B cell (primary cell): ENCODE measurements around the gene C16orf86. TPM values are rescaled to one million over a fixed set of nuclear protein-coding genes. Genes with fewer than 3 reads are reported as not detected.

ENCODE experiments used
- ATAC-seq: fragments of 200-7000 bp; cut with Tn5 transposase; one replicate; pipeline ENCODE4 v1.10.0; 2021; ENCODE audit warnings: low read depth, mild to moderate bottlenecking, moderate number of reproducible peaks, moderate library complexity
- CTCF ChIA-PET: fragments of 350-600 bp; sonication (Branson Sonifier 250); formaldehyde crosslinking; loops from one replicate; lab custom pipeline; 2021; ENCODE audit warnings: antibody characterized with exemption, inconsistent platforms; lab: Charles Lee
- POLR2A ChIA-PET: fragments of 350-600 bp; sonication (Branson Sonifier 250); formaldehyde crosslinking; loops from one replicate; lab custom pipeline; 2021; ENCODE audit warnings: antibody characterized with exemption; lab: Charles Lee
- DNase-seq: peaks from one replicate; pipeline ENCODE4 v3.0.0; 2013
- H2AFZ ChIP-seq: 2 replicates; pipeline ENCODE4 v1.6.1; 2012; ENCODE audit warnings: mild to moderate bottlenecking, low read depth, low read length; ENCODE audit not compliant: insufficient read depth, poor library complexity, severe bottlenecking
- H3K27ac ChIP-seq, 2 donors: 1 replicate in 1 of 2; 2 replicates in 1 of 2; pipeline ENCODE4 v1.5.1; 2012 to 2013; ENCODE audit warnings: low read length in 2 of 2, mild to moderate bottlenecking in 2 of 2, moderate library complexity in 1 of 2
- H3K27me3 ChIP-seq, 4 experiments: fragments of 200-600 bp in 1 of 4; sonication (generic) in 1 of 4; replicated peaks in 1 of 4; 1 replicate in 2 of 4; 2 replicates in 2 of 4; pipeline versions ENCODE4 v1.6.1 to v1.7.0; 2013 to 2016; ENCODE audit warnings: low read length in 3 of 4, mild to moderate bottlenecking in 2 of 4, mixed read lengths in 1 of 4, moderate library complexity in 1 of 4; ENCODE audit not compliant: insufficient read depth in 4 of 4, control insufficient read depth in 3 of 4; ENCODE audit errors: control extremely low read depth in 1 of 4
- H3K36me3 ChIP-seq, 2 experiments: replicated peaks in 1 of 2; 1 replicate in 1 of 2; 2 replicates in 1 of 2; pipeline versions ENCODE4 v1.6.1 to v1.7.1; 2013; ENCODE audit warnings: low read length in 1 of 2; ENCODE audit not compliant: insufficient read depth in 2 of 2, control insufficient read depth in 1 of 2; ENCODE audit errors: control extremely low read depth in 1 of 2, extremely low read depth in 1 of 2
- H3K4me1 ChIP-seq, 2 donors: fragments of 200-600 bp in 1 of 2; sonication (generic) in 1 of 2; 1 replicate in 1 of 2; 2 replicates in 1 of 2; pipeline versions ENCODE4 v1.5.1 to v1.6.1; 2013 to 2017; ENCODE audit warnings: low read length in 2 of 2; ENCODE audit not compliant: control insufficient read depth in 2 of 2, insufficient read depth in 2 of 2
- H3K4me2 ChIP-seq: replicated peaks from 2 replicates; pipeline ENCODE3; 2012; ENCODE audit warnings: mild to moderate bottlenecking, low read depth, low read length; ENCODE audit not compliant: poor library complexity, severe bottlenecking
- H3K4me3 ChIP-seq, 5 experiments: fragments of 200-600 bp in 1 of 5; sonication (generic) in 1 of 5; 1 replicate in 3 of 5; 2 replicates in 2 of 5; pipeline versions ENCODE4 v1.5.1 to v1.7.0; 2011 to 2016; ENCODE audit warnings: low read length in 4 of 5, mild to moderate bottlenecking in 4 of 5, low read depth in 2 of 5, control low read depth in 1 of 5, moderate library complexity in 1 of 5; ENCODE audit not compliant: insufficient read depth in 1 of 5; ENCODE audit errors: control extremely low read depth in 1 of 5, extremely low read depth in 1 of 5
- H3K79me2 ChIP-seq: fragments of 200-600 bp; sonication (generic); one replicate; pipeline ENCODE4 v1.6.0; 2016; ENCODE audit warnings: low read length; ENCODE audit not compliant: control insufficient read depth, insufficient read depth
- H3K9ac ChIP-seq: fragments of 200-600 bp; sonication (generic); 2 replicates; pipeline ENCODE4 v1.6.1; 2017; ENCODE audit warnings: mild to moderate bottlenecking, low read length, moderate library complexity
- H3K9me3 ChIP-seq, 3 donors: one replicate each; pipeline versions ENCODE4 v1.6.1 to v1.7.1; 2013; ENCODE audit warnings: low read length in 2 of 3; ENCODE audit not compliant: control insufficient read depth in 2 of 3, insufficient read depth in 1 of 3; ENCODE audit errors: control extremely low read depth in 1 of 3
- H4K20me1 ChIP-seq: 2 replicates; pipeline ENCODE4 v1.6.0; 2012; ENCODE audit warnings: mild to moderate bottlenecking, low read length; ENCODE audit not compliant: insufficient read depth, control insufficient read depth, poor library complexity, severe bottlenecking
- H3K27ac Mint-ChIP-seq: one replicate; pipeline ENCODE4 v1.8.0; 2021; ENCODE audit warnings: mixed read lengths
- H3K27me3 Mint-ChIP-seq: one replicate; pipeline ENCODE4 v1.8.0; 2021; ENCODE audit warnings: mixed read lengths
- H3K4me1 Mint-ChIP-seq: one replicate; pipeline ENCODE4 v1.8.0; 2021; ENCODE audit warnings: mixed read lengths
- H3K4me3 Mint-ChIP-seq: one replicate; pipeline ENCODE4 v1.8.0; 2021; ENCODE audit warnings: mixed read lengths
- H3K9me3 Mint-ChIP-seq: one replicate; pipeline ENCODE4 v1.8.0; 2022; ENCODE audit warnings: mixed read lengths; ENCODE audit not compliant: insufficient read depth
- EZH2 ChIP-seq: IDR thresholded peaks from 2 replicates; pipeline ENCODE4 v1.6.1; 2012; ENCODE audit warnings: borderline replicate concordance, low read depth, mild to moderate bottlenecking, moderate library complexity, low read length; ENCODE audit not compliant: insufficient read depth, poor library complexity, severe bottlenecking
- WGBS: methylation state at CpG from one replicate; pipeline ENCODE4 v1.1.5; 2013; ENCODE audit warnings: missing lambda C conversion rate; ENCODE audit not compliant: insufficient coverage; 5-methylcytosine and 5-hydroxymethylcytosine counted together
- intact Hi-C: fragments of 100-400 bp; cut with micrococcal nuclease; formaldehyde crosslinking; loops from one replicate; pipeline ENCODE4 v1.10.0; 2022
- polyA plus RNA-seq: library from polyadenylated mRNA; depleted of rRNA; stranded (reverse); fragments of >200 nt; gene quantifications from 2 replicates; pipeline ENCODE4 v1.2.3, GENCODE V29; 2012
- total RNA-seq, 2 donors: library from RNA; stranded (reverse); fragments of 120-200 nt in 1 of 2; gene quantifications; 1 replicate in 1 of 2; 2 replicates in 1 of 2; pipeline versions ENCODE4 v1.2.3 to v1.2.4, GENCODE V29; 2013 to 2022
- TF ChIP-seq, protein P1 (sequence below): fragments of 200-600 bp; IDR thresholded peaks from one replicate; pipeline ENCODE4 v1.8.0; 2022; ENCODE audit warnings: antibody characterized with exemption, mild to moderate bottlenecking

C16orf86 gene
- total and polyA plus RNA-seq, 2 donors (not counting 1 experiment from before 2014, with no cell fraction given): 9.9 to 18.0 TPM

DNA sequence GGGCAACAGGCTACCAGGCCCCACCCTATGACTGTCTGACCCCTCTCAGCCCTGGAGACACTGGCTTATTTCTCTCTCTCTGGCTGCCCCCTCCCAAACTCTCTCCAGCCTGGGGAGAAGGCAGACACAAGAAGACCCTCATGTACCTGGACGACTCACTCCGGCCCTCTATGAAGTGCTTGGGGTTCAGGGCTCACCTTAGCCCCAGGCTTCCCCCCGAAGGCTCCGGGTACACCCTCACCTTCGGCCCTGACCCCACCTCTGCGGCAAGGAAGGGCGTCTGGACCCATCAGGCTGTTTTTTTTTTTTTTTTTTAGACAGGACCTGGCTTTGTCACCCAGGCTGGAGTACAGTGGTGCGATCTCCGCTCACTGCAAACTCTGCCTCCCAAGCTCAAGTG is 22.6 kb upstream of the C16orf86 start:
- Mint-ChIP-seq H3K4me3 (peak overlapping the region; percentile 77), H3K4me1 (peaks cover 16% of the 10 kb centered on the region), H3K27me3 (no peaks in the 10 kb centered on the region), H3K27ac (peak overlapping the region; percentile 73), H3K9me3 (no peaks in the 10 kb centered on the region)
- H3K4me1 ChIP-seq: peaks cover 12 to 20% of the 10 kb centered on the region in 2 donors
- ChIA-PET POLR2A (interaction anchor here (0.6 to 4.7 kb wide), 5 partner anchors 98 to 163 kb away, joined by 3 to 50 read pairs (median 9); partner anchors contain the start of gene ATP6V0D1), CTCF (interaction anchor here (0.6 to 8.4 kb wide), 18 partner anchors 11 to 163 kb away, joined by 3 to 220 read pairs (median 16); partner anchors contain the start of genes ACD, ATP6V0D1, CTCF and ENKD1)
- intact Hi-C loops: loop anchor here (1.0 kb wide), 3 partner anchors 81 to 123 kb away; no protein-coding TSS in a partner anchor
- peak overlapping the region; percentile 96 for H2AFZ ChIP-seq
- H3K27me3 ChIP-seq: no peaks in the 10 kb centered on the region
- H4K20me1 ChIP-seq: peaks cover 16% of the 10 kb centered on the region
- no peak overlapping the region for H3K9ac ChIP-seq
- H3K9me3 ChIP-seq: no peaks in the 10 kb centered on the region
- WGBS: 94% methylated on average over 7 of the region's 9 CpGs
- TF ChIP-seq EZH2: no peak
- TF ChIP-seq, protein P1, sequence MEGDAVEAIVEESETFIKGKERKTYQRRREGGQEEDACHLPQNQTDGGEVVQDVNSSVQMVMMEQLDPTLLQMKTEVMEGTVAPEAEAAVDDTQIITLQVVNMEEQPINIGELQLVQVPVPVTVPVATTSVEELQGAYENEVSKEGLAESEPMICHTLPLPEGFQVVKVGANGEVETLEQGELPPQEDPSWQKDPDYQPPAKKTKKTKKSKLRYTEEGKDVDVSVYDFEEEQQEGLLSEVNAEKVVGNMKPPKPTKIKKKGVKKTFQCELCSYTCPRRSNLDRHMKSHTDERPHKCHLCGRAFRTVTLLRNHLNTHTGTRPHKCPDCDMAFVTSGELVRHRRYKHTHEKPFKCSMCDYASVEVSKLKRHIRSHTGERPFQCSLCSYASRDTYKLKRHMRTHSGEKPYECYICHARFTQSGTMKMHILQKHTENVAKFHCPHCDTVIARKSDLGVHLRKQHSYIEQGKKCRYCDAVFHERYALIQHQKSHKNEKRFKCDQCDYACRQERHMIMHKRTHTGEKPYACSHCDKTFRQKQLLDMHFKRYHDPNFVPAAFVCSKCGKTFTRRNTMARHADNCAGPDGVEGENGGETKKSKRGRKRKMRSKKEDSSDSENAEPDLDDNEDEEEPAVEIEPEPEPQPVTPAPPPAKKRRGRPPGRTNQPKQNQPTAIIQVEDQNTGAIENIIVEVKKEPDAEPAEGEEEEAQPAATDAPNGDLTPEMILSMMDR: no peak
- peak; percentile 24 for DNase-seq
- peaks cover 0 to 21% of the 10 kb centered on the region in 2 experiments for H3K36me3 ChIP-seq
- ATAC-seq: no peak
- peaks cover 46% of the 10 kb centered on the region for H3K79me2 ChIP-seq
- H3K27ac ChIP-seq: peak overlapping the region in 1 of 2 donors; percentile 92
- H3K4me3 ChIP-seq: no peak overlapping the region
- peak overlapping the region; percentile 100 for H3K4me2 ChIP-seq

DNA sequence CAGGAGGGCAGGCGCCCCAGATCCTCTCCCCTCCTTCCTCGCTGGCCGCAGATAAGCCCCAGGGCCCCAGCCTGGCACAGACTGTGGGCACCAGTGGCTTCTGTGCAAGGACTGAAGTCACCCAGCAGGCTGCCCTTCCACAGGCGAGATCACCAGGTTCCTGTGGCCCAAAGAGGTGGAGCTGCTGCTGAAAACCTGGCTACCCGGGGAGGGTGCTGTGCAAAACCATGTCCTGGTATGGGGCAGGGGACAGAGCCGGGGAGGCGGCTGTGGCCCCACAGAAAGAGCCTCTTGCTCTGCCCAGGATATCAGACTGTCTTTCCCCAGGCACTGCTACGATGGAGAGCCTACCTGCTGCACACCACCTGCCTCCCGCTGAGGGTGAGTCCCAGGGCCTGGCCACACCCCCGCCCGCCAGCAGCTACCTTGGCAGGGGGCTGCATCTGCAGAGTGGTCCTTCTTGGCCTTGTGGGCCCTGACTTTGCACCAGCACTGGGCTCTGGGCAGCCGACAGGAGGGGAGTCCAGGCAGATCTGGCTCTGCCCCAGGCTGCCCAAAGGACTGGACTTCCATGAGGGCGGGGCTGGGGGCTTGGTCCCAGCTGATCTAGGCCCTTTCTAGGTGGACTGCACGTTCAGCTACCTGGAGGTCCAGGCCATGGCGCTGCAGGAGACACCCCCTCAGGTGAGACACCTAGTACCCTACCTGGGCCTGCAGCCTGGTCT is 21.1 kb upstream of the C16orf86 start:
- Histone ChIP-seq H3K4me2 (peak overlapping the region; percentile 100), H2AFZ (peak overlapping the region; percentile 96), H3K9me3 (no peaks in the 10 kb centered on the region), H4K20me1 (peaks cover 27% of the 10 kb centered on the region), H3K9ac (peak overlapping the region; percentile 87), H3K27me3 (no peaks in the 10 kb centered on the region), H3K27ac (peak overlapping the region; percentile 83 to 92), H3K4me1 (peaks cover 12 to 20% of the 10 kb centered on the region in 2 donors), H3K4me3 (peak overlapping the region; percentile 23 to 74 (median 69)), H3K79me2 (peaks cover 52% of the 10 kb centered on the region), H3K36me3 (peaks cover 0 to 35% of the 10 kb centered on the region in 2 experiments)
- ChIA-PET POLR2A (interaction anchor here (0.6 to 4.7 kb wide), 11 partner anchors 14 to 164 kb away, joined by 3 to 50 read pairs (median 4); partner anchors contain the start of genes ACD, ATP6V0D1 and RIPOR1), CTCF (interaction anchor here (0.7 to 8.4 kb wide), 28 partner anchors 12 to 290 kb away, joined by 3 to 220 read pairs (median 8); partner anchors contain the start of genes ACD, AGRP, ATP6V0D1 and CTCF)
- ATAC-seq (no peak), DNase-seq (peak; percentile 26)
- peak overlapping the region; percentile 84 for H3K4me3 Mint-ChIP-seq
- 54% methylated on average over 15 of the region's 15 CpGs for WGBS
- H3K9me3 Mint-ChIP-seq: no peaks in the 10 kb centered on the region
- intact Hi-C loops: loop anchor here (1.0 kb wide), 2 partner anchors 15 to 151 kb away; partner anchors contain the start of genes ACD and PARD6A
- no peak for TF ChIP-seq EZH2
- TF ChIP-seq, protein P1: no peak
- H3K27ac Mint-ChIP-seq: peak overlapping the region; percentile 92
- no peaks in the 10 kb centered on the region for H3K27me3 Mint-ChIP-seq
- H3K4me1 Mint-ChIP-seq: peaks cover 16% of the 10 kb centered on the region
